A549 treated with dexamethasone at 1 μM for 4 hours (cell line): ENCODE data around the gene CIAO3. TPM values are rescaled to one million over a fixed set of nuclear protein-coding genes. Genes with fewer than 3 reads are reported as not detected.

Experiments used
- total RNA-seq: library from RNA; stranded (reverse); fragments of 200-300 nt; extraction: Qiagen RNA extraction; gene quantifications from 5 replicates; pipeline ENCODE4 v1.2.3, GENCODE V29; 2022

The CIAO3 gene
- 21.1 to 29.7 TPM (median 29.0 TPM) in 5 replicates for total RNA-seq

GRCh38 chr16:740764-741505 lies at the start of gene CIAO3:
Gene CIAO3, minus strand, starts transcription at chr16:740997. Its CDS starts 12 bp downstream, at chr16:740985.

GRCh38 chr16:788399-789126 lies 47.8 kb upstream of the CIAO3 start, which contains the start of gene CHTF18:
Gene CHTF18, plus strand, starts transcription at chr16:788620. Its CDS starts 65 bp downstream, at chr16:788685.

GRCh38 chr16:787978-788398 lies 47.2 kb upstream of the CIAO3 start, which contains the start of gene RPUSD1:
Gene RPUSD1, minus strand, starts transcription at chr16:788381. Its CDS starts 644 bp downstream, at chr16:787737.

GRCh38 chr16:760545-761343 lies 19.9 kb upstream of the CIAO3 start, which contains the start of gene MSLN:
Gene MSLN, plus strand, starts transcription at chr16:760734. Its CDS starts 1,947 bp downstream, at chr16:762681.

GRCh38 chr16:726438-727290 lies 14.1 kb downstream of the CIAO3 start, which contains the start of the genes CCDC78 and HAGHL:
Gene CCDC78, minus strand, starts transcription at chr16:726443. Its CDS starts 76 bp downstream, at chr16:726367.
Gene HAGHL, plus strand, starts transcription at chr16:727106. Its CDS starts 404 bp downstream, at chr16:727510.

GRCh38 chr16:720990-721764 lies 19.6 kb downstream of the CIAO3 start, which contains the start of gene ANTKMT:
Gene ANTKMT, plus strand, starts transcription at chr16:721146. Its CDS starts 129 bp downstream, at chr16:721275.

GRCh38 chr16:714558-715476 lies 26.0 kb downstream of the CIAO3 start, which contains the start of gene METRN:
Gene METRN, plus strand, starts transcription at chr16:715118. Its CDS starts 172 bp downstream, at chr16:715290.

GRCh38 chr16:705431-706188 lies 35.2 kb downstream of the CIAO3 start, which contains the start of gene FBXL16:
Gene FBXL16, minus strand, starts transcription at chr16:705801. Its CDS starts 8,396 bp downstream, at chr16:697405.

GRCh38 chr16:684071-684794 lies 56.6 kb downstream of the CIAO3 start, which contains the start of gene JMJD8:
Gene JMJD8, minus strand, starts transcription at chr16:684334. Its CDS starts 15 bp downstream, at chr16:684319.

GRCh38 chr16:679814-680624 lies 60.8 kb downstream of the CIAO3 start, which contains the start of gene STUB1:
Gene STUB1, plus strand, starts transcription at chr16:680410. Its CDS starts 116 bp downstream, at chr16:680526.

Other genes starting within 250 kb of the CIAO3 start
- 34.5 to 76.4 TPM (median 71.6 TPM) in 5 replicates for gene CAPN15, start 213.3 kb downstream of the CIAO3 start, total RNA-seq
- 0.11 to 0.19 TPM (median 0.15 TPM) in 5 replicates for gene PRR35, start 180.6 kb downstream of the CIAO3 start, total RNA-seq
- gene NHLRC4, start 174.0 kb downstream of the CIAO3 start, total RNA-seq: 0.14 to 0.26 TPM (median 0.21 TPM) in 5 replicates
- gene PIGQ, start 171.0 kb downstream of the CIAO3 start, total RNA-seq: 24.2 to 41.4 TPM (median 35.5 TPM) in 5 replicates
- gene RAB40C, start 150.9 kb downstream of the CIAO3 start, total RNA-seq: 10.2 to 18.4 TPM (median 18.1 TPM) in 5 replicates
- gene WFIKKN1, start 110.0 kb downstream of the CIAO3 start, total RNA-seq: 0.07 to 0.25 TPM (median 0.18 TPM) in 5 replicates
- gene METTL26, start 104.7 kb downstream of the CIAO3 start, total RNA-seq: 83.7 to 131 TPM (median 124 TPM) in 5 replicates
- 16.4 to 33.0 TPM (median 29.6 TPM) in 5 replicates for gene MCRIP2, start 99.2 kb downstream of the CIAO3 start, total RNA-seq
- gene WDR90, start 91.6 kb downstream of the CIAO3 start, total RNA-seq: 11.8 to 23.4 TPM (median 22.3 TPM) in 5 replicates
- 48.3 to 98.6 TPM (median 83.1 TPM) in 5 replicates for gene RHOT2, start 72.9 kb downstream of the CIAO3 start, total RNA-seq
- 0.26 to 1.6 TPM (median 1.2 TPM) in 5 replicates for gene RHBDL1, start 65.3 kb downstream of the CIAO3 start, total RNA-seq
- 84.0 to 122 TPM (median 114 TPM) in 5 replicates for gene STUB1, start 60.6 kb downstream of the CIAO3 start, total RNA-seq
- 63.2 to 85.2 TPM (median 82.5 TPM) in 5 replicates for gene JMJD8, start 56.7 kb downstream of the CIAO3 start, total RNA-seq
- 3.7 to 6.8 TPM (median 5.6 TPM) in 5 replicates for gene WDR24, start 50.6 kb downstream of the CIAO3 start, total RNA-seq
- gene FBXL16, start 35.2 kb downstream of the CIAO3 start, total RNA-seq: 8.5 to 16.2 TPM (median 15.7 TPM) in 5 replicates
- 88.0 to 175 TPM (median 171 TPM) in 5 replicates for gene METRN, start 25.9 kb downstream of the CIAO3 start, total RNA-seq
- gene ANTKMT, start 19.9 kb downstream of the CIAO3 start, total RNA-seq: 31.1 to 53.1 TPM (median 45.4 TPM) in 5 replicates
- 2.9 to 6.2 TPM (median 4.9 TPM) in 5 replicates for gene CCDC78, start 14.6 kb downstream of the CIAO3 start, total RNA-seq
- gene HAGHL, start 13.9 kb downstream of the CIAO3 start, total RNA-seq: 15.8 to 17.8 TPM (median 16.5 TPM) in 5 replicates
- gene MSLN, start 19.7 kb upstream of the CIAO3 start, total RNA-seq: 2.2 to 4.3 TPM (median 2.8 TPM) in 5 replicates
- gene RPUSD1, start 47.4 kb upstream of the CIAO3 start, total RNA-seq: 32.4 to 56.2 TPM (median 53.1 TPM) in 5 replicates
- 12.2 to 27.2 TPM (median 21.9 TPM) in 5 replicates for gene CHTF18, start 47.6 kb upstream of the CIAO3 start, total RNA-seq
- not detected in 5 replicates for gene GNG13, start 59.7 kb upstream of the CIAO3 start, total RNA-seq
- 7.9 to 11.2 TPM (median 9.2 TPM) in 5 replicates for gene LMF1, start 230.0 kb upstream of the CIAO3 start, total RNA-seq
- gene SOX8, start 240.8 kb upstream of the CIAO3 start, total RNA-seq: 2.2 to 4.2 TPM (median 3.6 TPM) in 5 replicates